ENCODE results near the gene IKZF2.

- TF ChIP-seq CTCF (optimal IDR thresholded peaks at IDR 0.05 in 1 of 3, IDR thresholded peaks at IDR 0.05 in 1 of 3, conservative IDR thresholded peaks at IDR 0.05 in 1 of 3; ENCODE audit: extremely low read depth in 1 of 3, insufficient read depth in 2 of 3, low read length in 3 of 3): no peak
- no peak for TF ChIP-seq EZH2 (IDR thresholded peaks at IDR 0.05; ENCODE audit: low read length)
Observed at GRCh38 chr2:213022987-213023386, 128.4 kb downstream of the IKZF2 start.

All from keratinocyte (primary cell).